ENCODE results near the gene TENT4B. TPM values are rescaled to one million over a fixed set of nuclear protein-coding genes. Genes with fewer than 3 reads are reported as not detected.

TENT4B gene
- total and polyA plus RNA-seq, 2 donors (not counting 1 experiment from before 2014, with no cell fraction given) = 11.1 to 12.2 TPM

DNA sequence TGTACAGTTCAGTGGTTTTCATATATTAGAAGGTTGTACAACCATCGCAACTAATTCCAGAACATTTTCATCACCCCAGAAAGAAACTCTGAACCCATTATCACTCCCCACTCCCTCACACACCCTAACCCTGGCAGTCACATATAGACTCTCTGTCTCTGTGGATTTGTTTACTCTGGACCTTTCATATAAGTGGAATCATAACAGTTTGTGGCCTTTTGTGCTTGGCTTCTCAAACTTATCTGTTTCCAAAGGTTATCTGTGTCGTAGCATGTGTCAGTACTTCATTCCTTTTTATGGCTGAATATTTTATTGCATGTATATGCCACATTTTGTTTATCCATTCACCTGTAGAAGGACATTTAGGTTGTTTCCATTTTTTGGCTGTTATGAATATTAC is 12.4 kb downstream of the TENT4B start:
- Histone ChIP-seq H3K4me2 (ENCODE audit: extremely low read depth, insufficient read depth, low read length) (no peak overlapping the region), H3K4me1 (ENCODE audit: control insufficient read depth, extremely low read depth, insufficient read depth, low read length) (peaks cover 5% of the 10 kb centered on the region), H3K9me3 (ENCODE audit: control insufficient read depth, insufficient read depth, low read depth, low read length) (no peaks in the 10 kb centered on the region), H3K36me3 (ENCODE audit: control insufficient read depth, insufficient read depth, low read length) (no peaks in the 10 kb centered on the region), H3K4me3 (replicated peaks in 1 of 4; ENCODE audit: control extremely low read depth in 1 of 4, insufficient read depth in 1 of 4, low read depth in 3 of 4, low read length in 4 of 4) (no peak overlapping the region), H2AFZ (ENCODE audit: low read length) (no peak overlapping the region), H3K9ac (ENCODE audit: insufficient read depth, low read length) (no peak overlapping the region), H3K27me3 (ENCODE audit: control insufficient read depth, insufficient read depth, low read length) (no peaks in the 10 kb centered on the region), H3K27ac (ENCODE audit: insufficient read depth, low read length) (no peak overlapping the region), H4K20me1 (ENCODE audit: control insufficient read depth, extremely low read depth, insufficient read depth, low read length) (no peaks in the 10 kb centered on the region), H3K79me2 (ENCODE audit: control insufficient read depth, insufficient read depth, low read length) (peaks cover 70% of the 10 kb centered on the region)
- DNase-seq (ENCODE audit: low read depth in 2 of 2) = no peak
- TF ChIP-seq, protein P1, sequence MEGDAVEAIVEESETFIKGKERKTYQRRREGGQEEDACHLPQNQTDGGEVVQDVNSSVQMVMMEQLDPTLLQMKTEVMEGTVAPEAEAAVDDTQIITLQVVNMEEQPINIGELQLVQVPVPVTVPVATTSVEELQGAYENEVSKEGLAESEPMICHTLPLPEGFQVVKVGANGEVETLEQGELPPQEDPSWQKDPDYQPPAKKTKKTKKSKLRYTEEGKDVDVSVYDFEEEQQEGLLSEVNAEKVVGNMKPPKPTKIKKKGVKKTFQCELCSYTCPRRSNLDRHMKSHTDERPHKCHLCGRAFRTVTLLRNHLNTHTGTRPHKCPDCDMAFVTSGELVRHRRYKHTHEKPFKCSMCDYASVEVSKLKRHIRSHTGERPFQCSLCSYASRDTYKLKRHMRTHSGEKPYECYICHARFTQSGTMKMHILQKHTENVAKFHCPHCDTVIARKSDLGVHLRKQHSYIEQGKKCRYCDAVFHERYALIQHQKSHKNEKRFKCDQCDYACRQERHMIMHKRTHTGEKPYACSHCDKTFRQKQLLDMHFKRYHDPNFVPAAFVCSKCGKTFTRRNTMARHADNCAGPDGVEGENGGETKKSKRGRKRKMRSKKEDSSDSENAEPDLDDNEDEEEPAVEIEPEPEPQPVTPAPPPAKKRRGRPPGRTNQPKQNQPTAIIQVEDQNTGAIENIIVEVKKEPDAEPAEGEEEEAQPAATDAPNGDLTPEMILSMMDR (conservative IDR thresholded peaks at IDR 0.05 in 1 of 2, IDR thresholded peaks at IDR 0.05 in 1 of 2; ENCODE audit: low read depth in 1 of 2, low read length in 2 of 2) = no peak
- TF ChIP-seq EZH2 (IDR thresholded peaks at IDR 0.05; ENCODE audit: low read length, missing control alignments) = no peak

DNA sequence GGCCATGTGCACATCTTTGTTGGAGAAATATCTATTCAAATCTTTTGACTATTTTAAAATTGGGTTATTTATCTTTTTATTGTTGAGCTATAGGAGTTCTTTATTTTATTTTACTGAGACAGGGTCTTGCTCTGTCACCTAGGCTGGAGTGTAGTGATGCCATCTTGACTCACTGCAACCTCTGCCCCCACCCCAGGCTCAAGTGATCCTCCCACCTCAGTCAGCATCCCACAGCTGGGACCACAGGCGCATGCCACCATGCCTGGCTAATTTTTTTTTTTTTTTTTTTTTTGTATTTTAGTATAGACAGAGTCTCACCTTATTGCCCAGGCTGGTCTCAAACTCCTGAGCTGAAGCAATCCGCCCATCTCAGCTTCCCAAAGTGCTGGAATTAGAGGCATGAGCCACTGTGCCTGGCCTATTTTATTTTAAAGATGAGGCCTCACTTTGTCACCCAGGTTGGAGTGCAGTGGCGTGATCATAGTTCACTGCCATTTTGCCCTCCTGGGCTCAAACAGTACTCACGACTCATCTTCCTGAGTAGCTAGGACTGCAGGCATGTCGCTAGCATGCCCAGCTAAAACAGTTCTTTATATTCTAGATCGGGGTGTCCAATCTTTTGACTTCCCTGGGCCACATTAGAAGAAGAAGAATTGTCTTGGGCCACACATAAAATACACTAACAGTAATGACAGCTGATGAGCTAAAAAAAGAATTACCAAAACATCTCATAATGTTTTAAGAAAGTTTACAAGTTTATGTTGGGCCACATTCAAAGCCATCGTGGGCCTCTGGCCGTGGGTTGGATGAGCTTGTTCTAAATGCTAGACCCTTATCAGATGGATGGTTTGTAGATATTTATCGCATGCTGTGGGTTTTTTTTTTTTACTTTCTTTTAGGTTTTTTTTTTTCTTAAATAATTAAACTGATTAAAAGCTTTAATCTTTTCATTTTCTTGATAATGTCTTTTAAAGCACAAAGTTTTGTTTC is 13.7 kb downstream of the TENT4B start:
- Histone ChIP-seq H3K4me2 (ENCODE audit: extremely low read depth, insufficient read depth, low read length) (peak overlapping the region; percentile 40), H3K79me2 (ENCODE audit: control insufficient read depth, insufficient read depth, low read length) (peaks cover 70% of the 10 kb centered on the region), H4K20me1 (ENCODE audit: control insufficient read depth, extremely low read depth, insufficient read depth, low read length) (no peaks in the 10 kb centered on the region), H3K36me3 (ENCODE audit: control insufficient read depth, insufficient read depth, low read length) (no peaks in the 10 kb centered on the region), H3K9ac (ENCODE audit: insufficient read depth, low read length) (no peak overlapping the region), H3K27me3 (ENCODE audit: control insufficient read depth, insufficient read depth, low read length) (no peaks in the 10 kb centered on the region), H3K27ac (ENCODE audit: insufficient read depth, low read length) (peak overlapping the region; percentile 23), H2AFZ (ENCODE audit: low read length) (no peak overlapping the region), H3K9me3 (ENCODE audit: control insufficient read depth, insufficient read depth, low read depth, low read length) (no peaks in the 10 kb centered on the region), H3K4me3 (replicated peaks in 1 of 4; ENCODE audit: control extremely low read depth in 1 of 4, insufficient read depth in 1 of 4, low read depth in 3 of 4, low read length in 4 of 4) (no peak overlapping the region), H3K4me1 (ENCODE audit: control insufficient read depth, extremely low read depth, insufficient read depth, low read length) (peaks cover 4% of the 10 kb centered on the region)
- DNase-seq (ENCODE audit: low read depth in 2 of 2) = peak in 1 of 2 donors; percentile 35
- TF ChIP-seq, protein P1 (conservative IDR thresholded peaks at IDR 0.05 in 1 of 2, IDR thresholded peaks at IDR 0.05 in 1 of 2; ENCODE audit: low read depth in 1 of 2, low read length in 2 of 2) = no peak
- TF ChIP-seq EZH2 (IDR thresholded peaks at IDR 0.05; ENCODE audit: low read length, missing control alignments) = no peak

DNA sequence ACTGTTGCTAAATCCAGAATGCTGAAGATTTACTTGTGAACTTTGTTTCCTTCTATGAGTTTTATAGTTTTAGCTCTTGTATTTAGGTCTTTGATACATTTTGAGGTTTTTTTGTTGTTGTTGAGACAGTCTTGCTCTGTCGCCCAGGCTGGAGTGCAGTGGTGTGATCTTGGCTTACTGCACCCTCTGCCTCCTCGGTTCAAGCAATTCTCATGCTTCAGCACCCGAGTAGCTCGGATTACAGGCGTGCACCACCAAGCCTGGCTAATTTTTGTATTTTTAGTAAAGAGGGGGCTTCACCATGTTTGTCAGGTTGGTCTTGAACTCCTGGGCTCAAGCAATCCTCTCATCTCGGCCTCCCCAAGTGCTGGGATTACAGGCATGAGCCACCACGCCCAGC is 14.4 kb downstream of the TENT4B start:
- no peaks in the 10 kb centered on the region for H3K36me3 ChIP-seq (ENCODE audit: control insufficient read depth, insufficient read depth, low read length)
- no peak overlapping the region for H3K9ac ChIP-seq (ENCODE audit: insufficient read depth, low read length)
- H3K4me3 ChIP-seq (replicated peaks in 1 of 4; ENCODE audit: control extremely low read depth in 1 of 4, insufficient read depth in 1 of 4, low read depth in 3 of 4, low read length in 4 of 4) = no peak overlapping the region
- no peaks in the 10 kb centered on the region for H3K27me3 ChIP-seq (ENCODE audit: control insufficient read depth, insufficient read depth, low read length)
- TF ChIP-seq, protein P1 (conservative IDR thresholded peaks at IDR 0.05 in 1 of 2, IDR thresholded peaks at IDR 0.05 in 1 of 2; ENCODE audit: low read depth in 1 of 2, low read length in 2 of 2) = no peak
- TF ChIP-seq EZH2 (IDR thresholded peaks at IDR 0.05; ENCODE audit: low read length, missing control alignments) = no peak
- peaks cover 68% of the 10 kb centered on the region for H3K79me2 ChIP-seq (ENCODE audit: control insufficient read depth, insufficient read depth, low read length)
- peaks cover 4% of the 10 kb centered on the region for H3K4me1 ChIP-seq (ENCODE audit: control insufficient read depth, extremely low read depth, insufficient read depth, low read length)
- no peak overlapping the region for H2AFZ ChIP-seq (ENCODE audit: low read length)
- no peak for DNase-seq (ENCODE audit: low read depth in 2 of 2)
- no peaks in the 10 kb centered on the region for H3K9me3 ChIP-seq (ENCODE audit: control insufficient read depth, insufficient read depth, low read depth, low read length)
- peak overlapping the region; percentile 40 for H3K4me2 ChIP-seq (ENCODE audit: extremely low read depth, insufficient read depth, low read length)
- no peaks in the 10 kb centered on the region for H4K20me1 ChIP-seq (ENCODE audit: control insufficient read depth, extremely low read depth, insufficient read depth, low read length)
- H3K27ac ChIP-seq (ENCODE audit: insufficient read depth, low read length) = no peak overlapping the region
